Measurements from ENCODE around the gene FOSB. TPM values are rescaled to one million over a fixed set of nuclear protein-coding genes. Genes with fewer than 3 reads are reported as not detected.
A peak's percentile ranks its signal among the peaks of the same experiment; 100 is the strongest.

Gene FOSB
- total RNA-seq, 1 experiment from 2014 or later = 1.6 TPM

GRCh38 chr19:45468803-45469131, 971 bp downstream of the FOSB start:
- DNase-seq = no peak
- peak overlapping the region; percentile 90 for H3K4me3 ChIP-seq (ENCODE audit: insufficient read depth, low read depth, low read length)
- H3K27me3 ChIP-seq (ENCODE audit: control insufficient read depth, insufficient read depth, low read length) = peaks cover 14% of the 10 kb centered on the region
- H3K36me3 ChIP-seq (replicated peaks; ENCODE audit: control insufficient read depth, insufficient read depth, low read length) = no peaks in the 10 kb centered on the region

GRCh38 chr19:45469132-45469944, 1.5 kb downstream of the FOSB start:
- Histone ChIP-seq H3K36me3 (replicated peaks; ENCODE audit: control insufficient read depth, insufficient read depth, low read length) (no peaks in the 10 kb centered on the region), H3K27me3 (ENCODE audit: control insufficient read depth, insufficient read depth, low read length) (peaks cover 14% of the 10 kb centered on the region), H3K4me3 (ENCODE audit: insufficient read depth, low read depth, low read length) (peak overlapping the region; percentile 90)
- DNase-seq = peak; percentile 98

- no peak for DNase-seq
- no peaks in the 10 kb centered on the region for H3K36me3 ChIP-seq (replicated peaks; ENCODE audit: control insufficient read depth, insufficient read depth, low read length)
- peak overlapping the region; percentile 90 for H3K4me3 ChIP-seq (ENCODE audit: insufficient read depth, low read depth, low read length)
- peaks cover 14% of the 10 kb centered on the region for H3K27me3 ChIP-seq (ENCODE audit: control insufficient read depth, insufficient read depth, low read length)
Measured at GRCh38 chr19:45469945-45470761, 2.4 kb downstream of the FOSB start.

GRCh38 chr19:45470762-45471081, 2.9 kb downstream of the FOSB start:
- Histone ChIP-seq H3K36me3 (replicated peaks; ENCODE audit: control insufficient read depth, insufficient read depth, low read length) (no peaks in the 10 kb centered on the region), H3K4me3 (ENCODE audit: insufficient read depth, low read depth, low read length) (no peak overlapping the region), H3K27me3 (ENCODE audit: control insufficient read depth, insufficient read depth, low read length) (peaks cover 14% of the 10 kb centered on the region)
- DNase-seq = no peak

- H3K27me3 ChIP-seq (ENCODE audit: control insufficient read depth, insufficient read depth, low read length) = peaks cover 12% of the 10 kb centered on the region; the same call in 1 of the 2 replicates
- no peak overlapping the region for H3K4me3 ChIP-seq (ENCODE audit: insufficient read depth, low read depth, low read length)
- no peak for DNase-seq
- H3K36me3 ChIP-seq (replicated peaks; ENCODE audit: control insufficient read depth, insufficient read depth, low read length) = no peaks in the 10 kb centered on the region
Measured at GRCh38 chr19:45471111-45471930, 3.5 kb downstream of the FOSB start.

- H3K4me3 ChIP-seq (ENCODE audit: insufficient read depth, low read depth, low read length) = peak overlapping the region; percentile 37; the same call in 1 of the 2 replicates
- no peak for DNase-seq
- H3K27me3 ChIP-seq (ENCODE audit: control insufficient read depth, insufficient read depth, low read length) = peaks cover 12% of the 10 kb centered on the region; the same call in 1 of the 2 replicates
- H3K36me3 ChIP-seq (replicated peaks; ENCODE audit: control insufficient read depth, insufficient read depth, low read length) = no peaks in the 10 kb centered on the region
Measured at GRCh38 chr19:45471931-45472562, 4.3 kb downstream of the FOSB start.

GRCh38 chr19:45472563-45473366, 5.0 kb downstream of the FOSB start:
- Histone ChIP-seq H3K27me3 (ENCODE audit: control insufficient read depth, insufficient read depth, low read length) (peaks cover 12% of the 10 kb centered on the region; the same call in 1 of the 2 replicates), H3K36me3 (replicated peaks; ENCODE audit: control insufficient read depth, insufficient read depth, low read length) (no peaks in the 10 kb centered on the region), H3K4me3 (ENCODE audit: insufficient read depth, low read depth, low read length) (peak overlapping the region; percentile 37)
- peak; percentile 74 for DNase-seq

- Histone ChIP-seq H3K27me3 (ENCODE audit: control insufficient read depth, insufficient read depth, low read length) (peaks cover 12% of the 10 kb centered on the region; the same call in 1 of the 2 replicates), H3K4me3 (ENCODE audit: insufficient read depth, low read depth, low read length) (no peak overlapping the region), H3K36me3 (replicated peaks; ENCODE audit: control insufficient read depth, insufficient read depth, low read length) (no peaks in the 10 kb centered on the region)
- no peak for DNase-seq
Measured at GRCh38 chr19:45473367-45473681, 5.5 kb downstream of the FOSB start.

GRCh38 chr19:45473682-45474605, 6.1 kb downstream of the FOSB start:
- Histone ChIP-seq H3K36me3 (replicated peaks; ENCODE audit: control insufficient read depth, insufficient read depth, low read length) (no peaks in the 10 kb centered on the region), H3K27me3 (ENCODE audit: control insufficient read depth, insufficient read depth, low read length) (peaks cover 12% of the 10 kb centered on the region; the same call in 1 of the 2 replicates), H3K4me3 (ENCODE audit: insufficient read depth, low read depth, low read length) (no peak overlapping the region)
- DNase-seq = peak; percentile 52

- no peak for DNase-seq
- Histone ChIP-seq H3K36me3 (replicated peaks; ENCODE audit: control insufficient read depth, insufficient read depth, low read length) (no peaks in the 10 kb centered on the region), H3K27me3 (ENCODE audit: control insufficient read depth, insufficient read depth, low read length) (peaks cover 12% of the 10 kb centered on the region; the same call in 1 of the 2 replicates), H3K4me3 (ENCODE audit: insufficient read depth, low read depth, low read length) (no peak overlapping the region)
Measured at GRCh38 chr19:45474606-45475521, 7.1 kb downstream of the FOSB start.

GRCh38 chr19:45475537-45476291, 7.9 kb downstream of the FOSB start:
- Histone ChIP-seq H3K4me3 (ENCODE audit: insufficient read depth, low read depth, low read length) (no peak overlapping the region), H3K27me3 (ENCODE audit: control insufficient read depth, insufficient read depth, low read length) (peaks cover 12% of the 10 kb centered on the region; the same call in 1 of the 2 replicates), H3K36me3 (replicated peaks; ENCODE audit: control insufficient read depth, insufficient read depth, low read length) (no peaks in the 10 kb centered on the region)
- DNase-seq = no peak

Data from H7 (cell line).